NCI-H187 treated with DMSO at 0.1 percent for 48 hours (cell line): ENCODE results near the gene DIAPH1.

Experiments
- DNase-seq: peaks from one replicate; lab custom pipeline; 2025; lab: John Stamatoyannopoulos, UW

DIAPH1 gene

GRCh38 chr5:141639357-141640050, 20.7 kb upstream of the DIAPH1 start:
- DNase-seq, result no peak

GRCh38 chr5:141638771-141639170, 20.0 kb upstream of the DIAPH1 start:
- no peak for DNase-seq

GRCh38 chr5:141637767-141638419, 19.1 kb upstream of the DIAPH1 start:
- no peak for DNase-seq

GRCh38 chr5:141637123-141637766, 18.4 kb upstream of the DIAPH1 start:
- no peak for DNase-seq

GRCh38 chr5:141636413-141637122, 17.8 kb upstream of the DIAPH1 start, which contains the start of the genes HDAC3 and RELL2:
TSS of gene HDAC3 (minus strand) at chr5:141636849. CDS start at chr5:141636790, 59 bp downstream.
TSS of gene RELL2 (plus strand) at chr5:141636997. CDS start at chr5:141638226, 1,229 bp downstream.
- DNase-seq, result no peak

- no peak for DNase-seq
These were observed 17.3 kb upstream of the DIAPH1 start for GRCh38 chr5:141636106-141636412.

GRCh38 chr5:141635646-141636045, 16.8 kb upstream of the DIAPH1 start:
- DNase-seq, result no peak

GRCh38 chr5:141634720-141635119, 15.9 kb upstream of the DIAPH1 start:
- DNase-seq, result no peak

- no peak for DNase-seq
These were observed 15.2 kb upstream of the DIAPH1 start for GRCh38 chr5:141633871-141634561.

- DNase-seq, result no peak
These were observed 13.8 kb upstream of the DIAPH1 start for GRCh38 chr5:141632650-141633049.

- no peak for DNase-seq
These were observed 11.9 kb upstream of the DIAPH1 start for GRCh38 chr5:141630570-141631140.

GRCh38 chr5:141628175-141628788, 9.5 kb upstream of the DIAPH1 start:
- DNase-seq, result no peak

GRCh38 chr5:141623611-141624010, 4.8 kb upstream of the DIAPH1 start:
- DNase-seq, result no peak

- DNase-seq, result no peak
These were observed 4.4 kb upstream of the DIAPH1 start for GRCh38 chr5:141623186-141623585.

- DNase-seq, result no peak
These were observed 583 bp downstream of the DIAPH1 start for GRCh38 chr5:141618030-141618803.

GRCh38 chr5:141617682-141618029, 1.1 kb downstream of the DIAPH1 start:
- no peak for DNase-seq

- no peak for DNase-seq
These were observed 1.7 kb downstream of the DIAPH1 start for GRCh38 chr5:141617128-141617527.

GRCh38 chr5:141615991-141616720, 2.6 kb downstream of the DIAPH1 start:
- DNase-seq, result no peak

- no peak for DNase-seq
These were observed 5.5 kb downstream of the DIAPH1 start for GRCh38 chr5:141613344-141613743.

- no peak for DNase-seq
These were observed 7.5 kb downstream of the DIAPH1 start for GRCh38 chr5:141611289-141611688.
